ENCODE data around the gene PLVAP.

DNA sequence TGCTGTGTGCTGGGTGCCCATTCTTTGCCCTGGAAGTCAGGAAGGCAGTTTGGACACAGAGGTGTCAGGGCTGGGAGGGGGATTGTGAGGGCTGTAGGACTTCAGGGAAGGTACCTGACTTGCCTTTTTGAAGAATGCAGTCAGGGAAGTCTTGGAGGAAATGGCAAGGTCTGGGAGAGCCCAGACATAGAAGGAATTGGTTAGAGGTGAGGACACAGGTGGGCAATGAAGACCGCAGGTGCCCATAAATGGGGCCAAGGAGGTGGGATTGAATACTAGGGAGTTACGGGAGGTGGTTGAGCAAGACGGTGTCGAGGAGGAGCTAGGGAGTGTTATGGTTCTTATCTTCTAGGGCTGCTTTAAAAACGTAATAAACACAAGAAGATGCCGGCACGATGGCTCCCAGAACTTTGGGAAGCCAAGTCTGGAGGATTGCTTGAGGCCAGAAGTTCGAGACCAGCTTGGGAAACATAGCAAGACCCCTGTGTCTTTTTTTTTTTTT is 69.2 kb downstream of the PLVAP start:
- TF ChIP-seq CTCF (optimal IDR thresholded peaks at IDR 0.05 in 1 of 3, IDR thresholded peaks at IDR 0.05 in 1 of 3, conservative IDR thresholded peaks at IDR 0.05 in 1 of 3; ENCODE audit: extremely low read depth in 1 of 3, insufficient read depth in 2 of 3, low read length in 3 of 3) (no peak), EZH2 (IDR thresholded peaks at IDR 0.05; ENCODE audit: low read length) (no peak)

Data from keratinocyte (primary cell).